HG02885 (cell line): ENCODE measurements around the gene MTFMT.
A peak's percentile ranks its signal among the peaks of the same experiment; 100 is the strongest.

Experiments used
- ATAC-seq: cut with Tn5 transposase; IDR thresholded peaks from one replicate; pipeline ENCODE4 v1.9.1; 2021; ENCODE audit warnings: mild to moderate bottlenecking; ENCODE audit not compliant: unreplicated experiment, poor library complexity

MTFMT gene

GRCh38 chr15:64989416-64990167 is 39.8 kb downstream of the MTFMT start, which contains the start of gene SPG21:
SPG21 (minus strand) TSS chr15:64989914; CDS start chr15:64983569, 6,345 bp downstream.
- peak; percentile 97 for ATAC-seq

DNA sequence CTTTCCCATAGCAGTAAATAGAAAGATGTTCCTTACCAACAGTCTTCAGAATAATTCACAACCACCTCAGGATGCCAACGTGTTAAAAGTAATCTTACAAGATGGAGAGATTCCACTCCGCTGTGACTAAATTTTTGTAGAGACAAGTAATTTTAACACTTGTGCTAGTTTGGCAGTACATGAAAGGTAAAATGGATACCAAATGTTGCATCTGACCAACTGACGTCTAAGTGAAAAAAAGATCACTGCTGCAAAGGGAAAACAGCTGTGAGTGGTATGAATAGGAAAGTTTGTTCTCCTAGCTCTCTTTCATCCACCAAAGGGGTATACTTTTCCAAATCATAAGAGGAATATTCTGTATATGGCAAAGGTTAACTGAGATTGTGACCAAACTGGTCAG is 42.3 kb downstream of the MTFMT start:
- no peak for ATAC-seq

DNA sequence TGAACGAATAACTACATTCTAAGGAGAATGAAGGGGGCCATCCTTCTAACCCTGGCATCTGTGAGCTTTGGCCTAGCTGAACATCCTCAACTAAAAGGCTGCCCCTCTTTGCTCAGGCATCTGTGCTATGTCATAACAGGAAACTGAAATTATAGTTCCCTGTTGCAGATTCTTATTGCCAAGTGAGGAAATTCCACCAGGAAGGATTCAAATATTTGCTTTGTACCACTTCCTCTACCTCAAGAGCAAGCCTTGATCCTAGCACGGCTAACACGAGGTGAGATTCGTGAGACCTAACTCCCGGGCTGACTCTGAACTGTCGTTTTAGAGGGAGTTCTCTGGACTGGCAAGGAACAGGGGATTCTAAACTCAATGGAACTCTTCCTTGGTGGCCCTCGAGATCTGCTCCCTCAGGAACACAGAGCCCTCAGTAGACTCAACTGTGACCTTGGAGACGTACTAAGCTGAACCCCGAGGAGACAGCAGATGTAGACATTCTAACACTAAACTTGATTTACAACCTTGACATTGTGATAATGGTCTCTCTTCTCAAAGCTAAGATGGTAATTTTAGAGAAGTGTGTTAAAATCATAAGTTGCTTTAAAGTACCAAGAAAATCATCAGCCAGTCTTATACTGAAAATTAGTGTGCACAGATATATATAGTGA is 43.9 kb downstream of the MTFMT start:
- no peak for ATAC-seq

DNA sequence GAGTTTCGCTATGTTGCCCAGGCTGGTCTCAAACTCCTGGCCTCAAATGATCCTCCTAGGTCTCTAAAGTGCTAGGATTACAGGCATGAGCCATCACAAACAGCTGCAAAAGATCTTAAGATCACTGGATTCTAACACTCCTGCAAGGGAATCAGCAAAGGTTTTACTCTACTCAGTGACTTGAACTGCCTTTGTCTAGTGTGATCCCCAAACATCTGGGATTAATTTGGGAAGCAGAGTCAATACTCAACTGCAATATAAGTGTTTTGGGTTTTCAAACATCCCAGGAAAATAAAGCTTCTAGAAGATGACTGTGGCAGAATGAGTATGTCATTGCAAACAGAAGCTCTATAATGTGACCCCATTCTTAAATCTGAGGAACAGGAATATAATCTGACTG is 47.0 kb downstream of the MTFMT start:
- no peak for ATAC-seq

DNA sequence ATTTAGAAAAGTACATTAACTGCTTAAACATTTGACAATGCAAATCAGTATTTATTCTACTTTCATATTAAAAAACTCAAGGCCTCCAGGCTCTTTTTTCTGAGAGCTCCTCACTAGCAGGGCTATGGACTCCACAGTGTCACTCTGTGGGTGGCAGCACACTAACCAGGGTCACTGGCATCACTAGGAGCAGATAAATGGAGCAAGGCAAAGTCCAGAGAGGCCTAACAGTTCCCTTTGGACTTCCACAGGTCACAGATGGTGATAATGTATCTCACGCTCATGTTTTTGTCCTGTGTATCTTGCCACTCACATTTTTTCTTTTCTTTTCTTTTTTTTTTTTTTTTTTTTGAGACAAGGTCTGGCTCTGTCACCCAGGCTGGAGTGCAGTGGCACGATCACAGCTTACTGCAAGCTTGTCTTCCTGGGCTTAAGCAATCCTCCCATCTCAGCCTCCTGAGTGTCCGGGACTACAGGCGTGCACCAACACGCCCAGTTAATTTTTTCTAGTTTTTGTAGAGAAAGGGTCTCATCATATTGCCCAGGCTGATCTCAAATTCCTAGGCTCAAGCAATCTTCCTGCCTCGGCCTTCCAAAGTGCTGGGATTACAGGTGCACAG is 47.5 kb downstream of the MTFMT start:
- ATAC-seq: no peak

DNA sequence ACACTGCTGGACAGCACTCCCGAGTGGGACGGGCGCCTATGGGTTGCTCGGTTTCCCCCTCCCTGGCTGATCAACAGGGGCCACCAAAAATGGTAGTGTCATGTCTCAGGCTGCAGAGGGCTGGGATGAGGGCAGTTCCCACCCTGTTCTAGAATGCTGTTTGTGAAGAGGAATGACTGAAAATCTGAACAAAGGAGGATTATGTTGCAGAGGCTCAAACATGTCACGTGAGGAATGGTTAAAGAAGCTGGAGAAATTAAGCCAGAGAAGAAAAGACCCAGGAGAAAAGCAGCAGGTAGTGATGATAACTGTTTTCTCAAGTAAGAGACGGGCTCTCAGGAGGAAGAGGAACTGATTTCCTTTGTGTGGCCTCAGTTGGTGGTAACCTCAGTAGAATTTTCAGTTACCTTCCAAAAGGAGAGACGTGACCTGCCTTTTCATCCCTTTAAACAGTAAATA is 50.2 kb downstream of the MTFMT start:
- ATAC-seq: no peak

DNA sequence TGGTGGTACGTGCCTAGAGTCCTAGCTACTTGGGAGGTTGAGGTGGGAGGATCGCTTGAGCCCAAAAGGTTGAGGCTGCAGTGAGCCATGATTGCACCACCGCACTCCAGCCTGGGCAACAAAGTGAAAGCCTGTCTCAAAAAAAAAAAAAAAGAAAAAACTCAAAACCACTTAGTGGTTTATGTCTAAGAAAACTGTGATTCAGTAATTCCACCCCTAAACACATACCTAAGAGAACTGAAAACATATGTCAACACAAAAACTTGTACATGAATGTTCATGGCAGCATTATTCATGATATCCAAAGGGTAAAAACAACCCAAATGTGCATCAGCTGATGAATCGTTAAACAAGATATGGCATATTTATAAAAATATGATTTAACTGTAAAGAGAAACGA is 54.0 kb downstream of the MTFMT start:
- no peak for ATAC-seq

- no peak for ATAC-seq
These were observed 58.7 kb downstream of the MTFMT start for GRCh38 chr15:64970698-64971097.

DNA sequence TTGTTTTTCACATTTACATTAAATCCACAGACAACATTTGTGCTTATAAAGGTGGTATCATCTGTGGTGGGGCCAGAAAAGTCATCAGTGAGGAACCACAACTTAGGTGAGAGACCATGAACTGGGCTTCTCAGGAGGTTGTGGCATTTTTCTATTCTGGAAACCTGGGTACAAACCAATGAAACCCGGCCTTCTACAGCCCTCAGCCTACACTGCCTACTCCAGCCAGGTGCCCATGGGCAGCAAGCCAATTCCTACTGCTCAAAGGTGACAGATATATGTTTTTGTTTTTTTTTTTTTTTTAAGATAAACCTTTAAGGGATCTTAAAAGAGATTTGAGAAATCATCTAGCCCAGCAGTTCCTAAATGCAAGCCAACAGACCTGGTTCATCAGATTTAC is 60.0 kb downstream of the MTFMT start:
- no peak for ATAC-seq

DNA sequence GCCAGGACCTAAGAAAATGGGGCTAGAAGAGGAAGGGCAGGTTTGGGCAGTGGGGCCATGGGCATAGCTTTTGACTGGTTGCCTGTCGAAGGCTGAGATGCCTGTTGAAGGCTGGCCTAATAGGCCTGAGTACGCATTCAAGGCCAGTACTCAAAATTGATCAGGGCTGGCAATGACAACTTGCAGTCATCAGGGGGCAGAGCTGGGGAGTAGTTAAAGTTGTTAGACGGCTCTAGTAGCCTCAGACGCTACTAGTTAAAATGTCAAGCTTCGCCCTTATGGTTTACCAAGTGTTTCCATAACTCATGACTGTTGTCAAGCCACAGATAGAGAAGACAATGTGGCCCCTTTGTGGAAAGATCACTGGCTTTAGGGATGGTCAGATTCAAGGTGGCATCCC is 68.4 kb downstream of the MTFMT start:
- ATAC-seq: no peak

- ATAC-seq: no peak
These were observed 69.3 kb downstream of the MTFMT start for GRCh38 chr15:64960153-64960552.

DNA sequence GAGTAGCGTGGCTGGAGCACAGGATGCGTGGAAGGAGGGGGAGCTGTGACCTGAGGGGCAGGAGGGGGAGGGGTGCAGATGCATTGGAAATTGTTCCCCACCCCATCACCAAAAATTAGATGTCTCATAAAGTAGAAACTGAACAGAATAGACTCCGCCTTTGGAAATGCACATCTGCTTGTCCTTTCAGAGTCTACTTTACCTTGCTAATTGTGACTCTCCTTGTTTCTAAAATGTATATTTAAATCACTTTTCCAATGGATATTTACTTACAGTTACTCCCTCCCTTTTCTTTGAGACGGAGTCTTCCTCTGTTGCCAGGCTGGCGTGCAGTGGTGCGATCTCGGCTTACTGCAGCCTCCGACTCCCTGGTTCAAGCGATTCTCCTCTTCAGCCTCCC is 70.3 kb downstream of the MTFMT start:
- ATAC-seq: no peak

DNA sequence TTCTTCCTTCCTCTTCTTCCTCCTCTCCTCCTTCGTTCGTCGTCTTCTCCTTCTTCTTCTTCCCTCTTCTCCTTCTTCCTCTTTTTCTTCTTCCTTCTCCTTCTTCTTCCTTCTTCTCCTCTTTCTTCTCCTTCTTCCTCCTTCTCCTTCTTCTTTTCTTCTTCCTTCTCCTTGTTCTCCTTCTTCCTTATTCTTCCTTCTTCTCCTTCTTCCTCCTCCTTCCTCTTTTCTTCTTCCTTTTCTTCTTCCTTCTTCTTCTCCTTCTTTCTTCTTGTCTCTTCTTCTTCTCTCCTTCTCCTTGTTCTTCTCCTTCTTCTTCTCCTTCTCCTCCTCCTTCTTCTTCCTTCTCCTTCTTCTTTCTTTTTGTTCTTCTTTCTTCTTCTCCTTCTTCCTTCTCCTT is 75.0 kb downstream of the MTFMT start:
- no peak for ATAC-seq

- ATAC-seq: no peak
These were observed 77.5 kb downstream of the MTFMT start for GRCh38 chr15:64951777-64952418.
